T-helper 17 cell (primary cell): Measurements from ENCODE around the gene SYT1. TPM values are rescaled to one million over a fixed set of nuclear protein-coding genes. Genes with fewer than 3 reads are reported as not detected.

Experiments
- ATAC-seq: fragments of 150-1000 bp; cut with Tn5 transposase; 2 replicates; pipeline ENCODE4 v1.10.0; 2021; ENCODE audit warnings: mild to moderate bottlenecking, moderate library complexity
- DNase-seq, 3 donors: peaks; one replicate each; pipeline versions ENCODE4 v3.0.0 to v3.0.0-alpha.2; 2020 to 2021
- H3K9me3 ChIP-seq: one replicate; pipeline ENCODE4 v1.7.0; 2013; ENCODE audit warnings: low read length, mild to moderate bottlenecking; ENCODE audit not compliant: control insufficient read depth, poor library complexity, severe bottlenecking
- H3K27ac Mint-ChIP-seq: one replicate; pipeline ENCODE4 v1.8.0; 2022; ENCODE audit warnings: mild to moderate bottlenecking, moderate library complexity, mixed read lengths
- H3K27me3 Mint-ChIP-seq: one replicate; pipeline ENCODE4 v1.8.0; 2022; ENCODE audit warnings: mixed read lengths
- H3K36me3 Mint-ChIP-seq: one replicate; pipeline ENCODE4 v1.8.0; 2022; ENCODE audit warnings: low read depth, mixed read lengths
- H3K4me1 Mint-ChIP-seq: one replicate; pipeline ENCODE4 v1.8.0; 2022; ENCODE audit warnings: mild to moderate bottlenecking, mixed read lengths
- H3K4me3 Mint-ChIP-seq: one replicate; pipeline ENCODE4 v1.8.0; 2022; ENCODE audit warnings: mild to moderate bottlenecking, moderate library complexity, mixed read lengths
- total RNA-seq, 4 donors: library from RNA in 2 of 4; stranded (reverse) in 2 of 4; gene quantifications; one replicate each; pipeline ENCODE4 v1.2.3 and lab custom pipeline; 2022 to 2026

The SYT1 gene
- total RNA-seq, 2 donors from 2014 or later = not detected

DNA sequence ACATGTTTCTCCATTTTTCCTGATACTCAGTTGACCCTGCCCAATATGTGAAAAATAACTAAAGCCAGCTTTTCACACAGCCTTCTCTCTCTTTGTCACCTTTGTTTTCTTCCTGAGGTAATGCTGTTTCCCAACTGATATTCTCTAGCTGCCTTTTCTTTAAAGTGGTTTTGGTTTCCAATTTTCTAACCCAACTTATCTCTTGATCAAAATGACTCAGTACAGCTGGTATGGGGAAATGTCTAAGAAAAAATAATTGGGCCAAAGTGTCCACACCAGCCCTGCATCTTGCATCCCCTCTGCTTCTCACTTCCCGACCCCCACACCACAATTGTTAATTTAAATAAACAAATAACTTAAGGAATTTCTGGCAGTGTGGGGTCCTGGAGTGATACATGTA is 193.8 kb downstream of the SYT1 start:
- Mint-ChIP-seq H3K4me1 (no peaks in the 10 kb centered on the region), H3K27ac (no peak overlapping the region), H3K27me3 (no peaks in the 10 kb centered on the region), H3K4me3 (no peak overlapping the region), H3K36me3 (no peaks in the 10 kb centered on the region)
- ATAC-seq (no peak), DNase-seq (no peak)
- H3K9me3 ChIP-seq = no peaks in the 10 kb centered on the region

DNA sequence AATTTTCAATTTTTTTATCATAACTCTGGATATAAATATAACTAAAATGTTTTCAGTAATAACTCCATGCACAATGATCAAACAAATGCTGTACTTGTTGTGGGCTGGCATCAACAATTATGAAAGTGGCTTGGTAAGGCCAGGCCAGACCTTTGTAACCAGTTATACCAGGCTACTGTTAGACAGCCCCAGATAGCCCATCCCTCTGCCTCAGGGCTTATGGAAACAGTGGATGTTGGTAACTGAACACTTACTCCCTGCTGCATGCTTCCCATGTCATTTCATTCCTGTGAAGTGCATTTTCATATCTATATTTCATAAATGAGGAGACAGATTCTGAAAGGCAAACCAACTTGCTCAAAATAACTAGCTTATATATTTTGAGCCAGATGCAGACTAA is 195.0 kb downstream of the SYT1 start:
- Mint-ChIP-seq H3K4me3 (no peak overlapping the region), H3K27me3 (no peaks in the 10 kb centered on the region), H3K27ac (no peak overlapping the region), H3K36me3 (no peaks in the 10 kb centered on the region), H3K4me1 (no peaks in the 10 kb centered on the region)
- H3K9me3 ChIP-seq = no peaks in the 10 kb centered on the region
- DNase-seq = no peak
- ATAC-seq = no peak

DNA sequence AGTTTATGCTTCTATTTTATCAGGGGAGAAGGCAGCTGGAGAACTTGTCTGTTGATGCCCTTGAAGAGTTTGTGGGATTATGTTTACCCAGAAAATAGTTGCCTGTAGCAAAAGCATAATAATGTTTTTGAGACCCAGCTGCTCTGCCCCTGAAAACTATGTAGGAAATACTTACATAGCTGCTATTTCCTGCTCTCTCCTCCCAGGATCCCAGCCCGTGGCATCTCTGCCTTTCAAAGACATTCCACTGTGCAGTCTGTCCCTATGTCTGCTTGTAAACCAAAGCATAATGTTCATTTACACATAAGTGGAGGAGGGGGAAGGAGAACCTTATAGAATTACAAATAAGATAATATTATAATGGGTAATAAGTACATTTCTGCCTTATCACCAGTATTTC is 198.7 kb downstream of the SYT1 start:
- no peaks in the 10 kb centered on the region for H3K27me3 Mint-ChIP-seq
- DNase-seq (no peak), ATAC-seq (no peak)
- H3K4me1 Mint-ChIP-seq = no peaks in the 10 kb centered on the region
- H3K9me3 ChIP-seq = no peaks in the 10 kb centered on the region
- H3K27ac Mint-ChIP-seq = no peak overlapping the region
- H3K4me3 Mint-ChIP-seq = no peak overlapping the region
- no peaks in the 10 kb centered on the region for H3K36me3 Mint-ChIP-seq

DNA sequence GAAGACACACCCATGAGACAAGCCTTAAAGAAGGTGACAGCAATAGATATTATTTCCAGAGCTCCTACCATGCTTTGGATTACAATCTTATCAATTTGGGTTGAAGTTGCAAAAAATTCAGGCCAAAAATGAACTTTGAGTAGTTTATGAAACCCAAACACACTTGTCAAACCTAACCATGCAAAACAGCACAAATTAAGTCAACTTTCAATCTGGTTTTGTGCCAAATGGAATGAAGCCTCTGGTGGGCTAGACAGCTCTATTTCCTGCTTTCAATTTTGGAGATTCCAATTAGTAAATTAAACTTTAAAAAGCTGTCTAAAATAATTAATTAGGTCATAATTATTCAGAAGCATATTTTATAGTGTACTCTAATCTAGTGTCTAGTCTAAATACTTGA is 203.4 kb downstream of the SYT1 start:
- Mint-ChIP-seq H3K4me3 (no peak overlapping the region), H3K36me3 (no peaks in the 10 kb centered on the region), H3K27ac (no peak overlapping the region), H3K4me1 (no peaks in the 10 kb centered on the region), H3K27me3 (no peaks in the 10 kb centered on the region)
- no peak for ATAC-seq
- no peaks in the 10 kb centered on the region for H3K9me3 ChIP-seq
- no peak for DNase-seq

DNA sequence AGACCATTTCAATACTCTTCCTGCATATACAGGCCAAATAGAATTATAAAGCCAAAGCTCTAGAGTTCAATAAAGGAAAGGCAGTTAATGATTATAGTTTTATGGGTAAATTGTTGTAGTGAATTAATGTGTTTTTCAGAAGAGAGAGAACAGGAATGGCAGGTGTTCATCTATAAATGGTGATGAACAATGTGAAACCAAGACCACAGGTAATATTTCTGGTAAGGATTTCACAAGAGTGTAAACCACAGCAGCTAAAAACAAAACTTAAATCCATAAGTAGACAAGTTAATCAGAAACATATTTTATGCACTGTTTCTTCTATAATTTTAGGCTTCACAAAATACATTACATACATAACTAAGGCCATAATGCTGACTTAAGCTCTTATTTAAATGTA is 204.4 kb downstream of the SYT1 start:
- H3K27me3 Mint-ChIP-seq = no peaks in the 10 kb centered on the region
- H3K9me3 ChIP-seq = no peaks in the 10 kb centered on the region
- no peaks in the 10 kb centered on the region for H3K36me3 Mint-ChIP-seq
- ATAC-seq (no peak), DNase-seq (no peak)
- no peak overlapping the region for H3K27ac Mint-ChIP-seq
- H3K4me1 Mint-ChIP-seq = no peaks in the 10 kb centered on the region
- no peak overlapping the region for H3K4me3 Mint-ChIP-seq

DNA sequence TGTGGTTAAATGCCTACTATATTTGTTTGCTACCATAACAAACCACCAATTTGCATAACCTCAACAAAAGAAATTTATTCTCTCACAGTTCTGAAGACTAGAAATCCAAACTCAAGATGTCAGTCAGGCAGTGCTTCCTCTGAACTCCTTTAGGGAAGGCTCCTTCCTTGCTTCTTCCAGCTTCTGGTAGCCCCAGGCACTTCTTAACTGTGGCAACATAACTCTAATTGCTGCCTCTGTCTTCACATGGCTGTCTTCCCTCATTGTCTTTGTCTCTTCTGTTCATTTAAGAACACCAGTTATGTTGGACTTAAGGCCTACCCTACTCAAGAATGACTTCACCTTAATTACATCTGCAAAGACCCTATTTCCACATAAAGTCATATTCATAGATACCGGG is 206.9 kb downstream of the SYT1 start:
- no peak for ATAC-seq
- Mint-ChIP-seq H3K27ac (no peak overlapping the region), H3K4me3 (no peak overlapping the region), H3K27me3 (no peaks in the 10 kb centered on the region), H3K36me3 (no peaks in the 10 kb centered on the region), H3K4me1 (no peaks in the 10 kb centered on the region)
- no peak for DNase-seq
- no peaks in the 10 kb centered on the region for H3K9me3 ChIP-seq

DNA sequence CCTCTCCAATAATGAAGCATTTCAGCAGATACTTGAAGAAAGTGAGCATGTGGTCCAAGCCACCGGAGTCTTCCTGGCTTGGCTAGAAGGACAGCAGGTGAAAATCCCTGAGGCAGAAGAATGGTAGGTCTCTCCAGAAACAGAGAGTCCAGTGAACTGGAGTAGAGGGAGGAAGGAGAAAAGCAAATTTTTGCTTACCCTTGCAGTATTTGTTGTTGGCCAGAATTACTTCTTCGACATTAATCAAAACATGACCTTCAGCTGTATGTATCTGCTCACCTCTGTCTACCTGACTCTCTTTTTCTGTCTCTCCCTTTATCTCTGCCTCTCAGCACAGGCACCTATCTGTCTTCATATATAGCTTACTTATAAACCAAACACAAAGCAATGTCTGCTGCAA is 208.9 kb downstream of the SYT1 start:
- H3K36me3 Mint-ChIP-seq = no peaks in the 10 kb centered on the region
- H3K27me3 Mint-ChIP-seq = no peaks in the 10 kb centered on the region
- ATAC-seq (no peak), DNase-seq (no peak)
- H3K4me3 Mint-ChIP-seq = no peak overlapping the region
- H3K27ac Mint-ChIP-seq = no peak overlapping the region
- H3K4me1 Mint-ChIP-seq = no peaks in the 10 kb centered on the region
- H3K9me3 ChIP-seq = no peaks in the 10 kb centered on the region

DNA sequence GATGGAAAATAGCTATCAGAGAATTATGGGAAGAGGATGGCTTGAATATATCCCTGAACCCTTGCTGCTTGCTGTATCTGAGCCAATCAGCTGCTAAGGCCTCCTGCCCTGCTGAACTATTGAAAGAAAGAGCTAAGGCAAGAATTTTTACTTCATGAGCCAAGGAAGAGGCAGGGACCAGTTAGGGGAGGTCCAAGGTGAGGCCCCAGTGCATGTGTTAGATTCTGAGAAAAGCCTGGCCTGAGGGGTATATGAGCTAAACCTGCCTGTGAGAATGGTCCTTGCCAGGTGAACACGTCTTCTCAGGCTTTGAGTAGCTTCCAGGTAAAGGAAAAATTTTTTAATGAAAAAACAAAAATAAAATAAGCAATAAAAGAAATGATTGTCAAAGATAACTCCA is 218.0 kb downstream of the SYT1 start:
- no peaks in the 10 kb centered on the region for H3K4me1 Mint-ChIP-seq
- no peak overlapping the region for H3K27ac Mint-ChIP-seq
- H3K9me3 ChIP-seq = no peaks in the 10 kb centered on the region
- H3K27me3 Mint-ChIP-seq = no peaks in the 10 kb centered on the region
- ATAC-seq (no peak), DNase-seq (no peak)
- no peaks in the 10 kb centered on the region for H3K36me3 Mint-ChIP-seq
- no peak overlapping the region for H3K4me3 Mint-ChIP-seq

DNA sequence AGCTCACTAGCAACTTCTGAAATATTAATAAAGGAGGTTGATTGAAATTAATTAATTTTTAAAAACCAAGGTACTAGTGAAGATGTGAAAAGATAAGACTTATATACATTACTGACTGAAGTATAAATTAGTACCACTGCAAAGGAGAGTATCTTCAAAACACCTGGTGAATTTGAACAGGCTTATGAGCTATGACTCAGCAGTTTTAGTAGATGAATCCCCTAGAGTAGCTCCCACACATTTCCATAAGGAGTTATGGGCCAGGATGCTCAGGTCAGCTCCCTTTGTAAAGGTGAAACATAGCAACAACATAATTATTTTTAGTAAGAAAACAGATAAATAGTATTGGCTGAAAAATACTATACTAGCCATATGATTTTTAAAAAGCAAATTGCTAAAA is 218.6 kb downstream of the SYT1 start:
- H3K9me3 ChIP-seq = no peaks in the 10 kb centered on the region
- Mint-ChIP-seq H3K4me1 (no peaks in the 10 kb centered on the region), H3K4me3 (no peak overlapping the region), H3K36me3 (no peaks in the 10 kb centered on the region), H3K27me3 (no peaks in the 10 kb centered on the region), H3K27ac (no peak overlapping the region)
- ATAC-seq = no peak
- no peak for DNase-seq

DNA sequence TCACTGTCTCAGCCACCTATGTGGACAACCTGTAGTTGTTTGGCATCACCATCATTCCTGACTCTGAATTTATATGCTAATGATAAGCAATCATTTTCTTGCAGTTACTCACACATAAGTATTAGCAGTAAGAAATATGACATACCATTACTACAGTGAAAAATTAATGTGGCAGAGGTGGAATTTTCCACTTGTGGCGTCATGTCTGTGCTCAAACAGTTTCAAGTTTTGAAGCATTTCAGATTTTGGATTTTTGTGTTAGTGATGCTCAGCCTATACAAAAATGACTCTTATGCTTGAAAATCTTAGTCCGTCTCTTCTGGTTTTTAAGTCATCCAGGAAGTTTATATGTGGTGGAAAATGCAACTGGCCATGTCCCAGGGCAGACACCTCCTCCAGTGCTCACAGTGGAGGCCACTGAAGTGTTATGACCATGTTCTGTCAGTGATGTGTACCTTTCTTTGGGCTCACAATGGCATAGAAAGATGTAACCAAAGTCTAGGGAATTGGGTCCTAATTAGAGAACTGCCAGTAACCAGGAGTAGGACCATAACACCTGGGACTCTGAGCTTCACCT is 220.6 kb downstream of the SYT1 start:
- DNase-seq = no peak
- H3K36me3 Mint-ChIP-seq = no peaks in the 10 kb centered on the region
- ATAC-seq = no peak
- H3K9me3 ChIP-seq = no peaks in the 10 kb centered on the region
- no peak overlapping the region for H3K4me3 Mint-ChIP-seq
- H3K27ac Mint-ChIP-seq = no peak overlapping the region
- H3K27me3 Mint-ChIP-seq = no peaks in the 10 kb centered on the region
- no peaks in the 10 kb centered on the region for H3K4me1 Mint-ChIP-seq

DNA sequence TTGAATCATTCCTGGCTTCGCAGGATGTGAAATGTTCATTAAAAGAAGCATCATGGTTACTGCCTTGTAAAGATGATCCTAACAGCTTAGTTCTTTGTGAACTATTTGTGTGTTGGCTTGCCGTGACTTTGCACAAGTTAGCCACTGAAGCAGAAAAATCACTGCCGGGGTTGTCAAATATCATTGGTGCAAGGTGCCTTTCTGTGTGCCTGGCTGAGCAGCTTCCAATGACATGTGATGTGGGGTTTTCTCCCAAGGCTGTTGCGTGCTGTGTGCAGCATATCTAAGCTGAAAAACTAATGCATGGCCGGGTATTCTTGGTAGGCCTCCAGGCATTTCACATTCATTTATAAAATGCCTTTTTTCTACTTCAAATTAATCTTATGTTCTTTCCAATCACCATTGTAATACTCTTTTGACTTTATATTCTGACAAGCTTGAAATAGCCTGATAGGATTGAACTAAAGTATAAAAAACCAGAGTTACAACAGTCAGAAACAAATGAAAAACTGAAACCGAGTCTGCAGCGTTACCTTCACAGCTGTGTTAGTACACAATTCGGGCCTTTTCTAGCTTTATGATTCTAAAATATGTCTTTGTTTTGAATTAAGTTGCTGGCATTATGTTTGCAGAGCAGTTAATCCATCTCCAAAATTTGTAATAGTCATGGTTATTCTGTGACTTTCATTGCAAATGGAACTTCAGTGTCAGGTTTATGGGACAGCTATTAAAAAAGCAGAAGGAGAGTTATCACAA is 222.1 kb downstream of the SYT1 start:
- Mint-ChIP-seq H3K36me3 (no peaks in the 10 kb centered on the region), H3K4me1 (no peaks in the 10 kb centered on the region), H3K27ac (no peak overlapping the region), H3K4me3 (no peak overlapping the region), H3K27me3 (no peaks in the 10 kb centered on the region)
- DNase-seq (no peak), ATAC-seq (no peak)
- no peaks in the 10 kb centered on the region for H3K9me3 ChIP-seq

DNA sequence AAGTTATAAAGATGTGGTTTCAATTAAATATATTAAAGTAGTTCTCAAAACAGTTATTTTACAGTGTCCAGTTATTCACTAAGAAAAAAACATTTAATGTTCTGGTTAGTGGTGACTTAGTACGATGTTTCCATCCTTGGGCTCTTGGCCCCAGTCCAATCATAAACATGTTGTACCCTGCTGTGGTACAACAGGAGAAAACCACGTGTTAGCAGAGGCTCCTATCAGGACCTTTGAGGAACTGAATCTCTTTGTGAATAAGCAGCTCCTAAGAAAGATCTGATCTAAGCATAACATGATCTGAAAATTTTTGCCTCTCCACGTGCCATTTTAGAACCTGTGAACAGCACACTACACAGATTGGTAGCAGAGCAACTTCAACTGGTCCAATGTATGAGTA is 234.0 kb downstream of the SYT1 start:
- Mint-ChIP-seq H3K27ac (no peak overlapping the region), H3K4me1 (no peaks in the 10 kb centered on the region), H3K36me3 (no peaks in the 10 kb centered on the region), H3K4me3 (no peak overlapping the region), H3K27me3 (no peaks in the 10 kb centered on the region)
- no peaks in the 10 kb centered on the region for H3K9me3 ChIP-seq
- ATAC-seq (no peak), DNase-seq (no peak)

DNA sequence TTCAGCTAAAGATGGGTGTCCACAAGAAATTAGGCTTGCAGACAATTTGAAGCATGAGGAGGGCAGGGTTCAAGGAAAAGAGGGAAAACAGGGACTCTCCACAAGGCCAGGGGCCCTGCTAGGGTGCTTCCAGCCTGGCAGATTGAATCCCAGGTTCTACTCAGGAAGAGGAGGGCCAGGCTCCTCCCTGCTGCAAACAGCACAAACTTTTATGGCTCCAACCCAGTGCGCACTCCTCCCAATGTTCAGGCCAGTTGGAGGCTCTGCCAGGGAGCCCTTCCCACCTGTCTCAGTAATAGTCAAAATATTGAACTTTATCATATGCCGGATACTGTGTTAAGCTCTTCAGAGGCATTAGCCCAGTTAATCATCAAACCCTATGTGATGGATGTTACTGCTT is 244.4 kb downstream of the SYT1 start:
- Mint-ChIP-seq H3K27ac (no peak overlapping the region), H3K4me1 (no peaks in the 10 kb centered on the region), H3K36me3 (no peaks in the 10 kb centered on the region), H3K4me3 (no peak overlapping the region), H3K27me3 (no peaks in the 10 kb centered on the region)
- no peaks in the 10 kb centered on the region for H3K9me3 ChIP-seq
- ATAC-seq (no peak), DNase-seq (no peak)

DNA sequence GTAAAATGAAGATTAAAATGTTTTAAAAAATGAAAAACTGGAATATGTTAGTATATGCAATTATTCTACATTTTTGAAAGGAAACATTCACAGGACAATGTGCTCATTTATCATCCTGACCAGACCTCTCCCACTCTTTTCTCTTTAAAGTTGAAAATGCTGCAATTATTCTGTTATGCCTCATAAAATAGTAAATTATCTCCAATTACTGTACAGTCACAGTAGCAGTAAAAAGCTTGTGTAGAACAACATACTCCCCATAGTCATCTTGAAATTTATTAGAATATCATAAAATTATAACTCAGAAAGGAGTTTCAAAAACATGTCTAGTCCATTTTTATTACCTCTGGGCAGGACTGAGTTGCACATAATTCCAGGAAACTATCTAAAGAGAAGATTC is 250.3 kb downstream of the SYT1 start:
- no peaks in the 10 kb centered on the region for H3K36me3 Mint-ChIP-seq
- H3K27ac Mint-ChIP-seq = no peak overlapping the region
- no peaks in the 10 kb centered on the region for H3K27me3 Mint-ChIP-seq
- no peaks in the 10 kb centered on the region for H3K9me3 ChIP-seq
- no peak for DNase-seq
- no peak overlapping the region for H3K4me3 Mint-ChIP-seq
- no peaks in the 10 kb centered on the region for H3K4me1 Mint-ChIP-seq
- ATAC-seq = no peak
